GM19467 (cell line): ENCODE data around the gene PLA2G15.

ENCODE experiments used
- ATAC-seq: cut with Tn5 transposase; IDR thresholded peaks from one replicate; pipeline ENCODE4 v1.9.1; 2021; ENCODE audit warnings: mild to moderate bottlenecking, moderate library complexity; ENCODE audit not compliant: unreplicated experiment

PLA2G15 gene

GRCh38 chr16:68232335-68232734 is 12.8 kb upstream of the PLA2G15 start:
- no peak for ATAC-seq

GRCh38 chr16:68233085-68233834 is 11.9 kb upstream of the PLA2G15 start:
- no peak for ATAC-seq

- no peak for ATAC-seq
Observed at GRCh38 chr16:68233835-68234187, 11.4 kb upstream of the PLA2G15 start.

DNA sequence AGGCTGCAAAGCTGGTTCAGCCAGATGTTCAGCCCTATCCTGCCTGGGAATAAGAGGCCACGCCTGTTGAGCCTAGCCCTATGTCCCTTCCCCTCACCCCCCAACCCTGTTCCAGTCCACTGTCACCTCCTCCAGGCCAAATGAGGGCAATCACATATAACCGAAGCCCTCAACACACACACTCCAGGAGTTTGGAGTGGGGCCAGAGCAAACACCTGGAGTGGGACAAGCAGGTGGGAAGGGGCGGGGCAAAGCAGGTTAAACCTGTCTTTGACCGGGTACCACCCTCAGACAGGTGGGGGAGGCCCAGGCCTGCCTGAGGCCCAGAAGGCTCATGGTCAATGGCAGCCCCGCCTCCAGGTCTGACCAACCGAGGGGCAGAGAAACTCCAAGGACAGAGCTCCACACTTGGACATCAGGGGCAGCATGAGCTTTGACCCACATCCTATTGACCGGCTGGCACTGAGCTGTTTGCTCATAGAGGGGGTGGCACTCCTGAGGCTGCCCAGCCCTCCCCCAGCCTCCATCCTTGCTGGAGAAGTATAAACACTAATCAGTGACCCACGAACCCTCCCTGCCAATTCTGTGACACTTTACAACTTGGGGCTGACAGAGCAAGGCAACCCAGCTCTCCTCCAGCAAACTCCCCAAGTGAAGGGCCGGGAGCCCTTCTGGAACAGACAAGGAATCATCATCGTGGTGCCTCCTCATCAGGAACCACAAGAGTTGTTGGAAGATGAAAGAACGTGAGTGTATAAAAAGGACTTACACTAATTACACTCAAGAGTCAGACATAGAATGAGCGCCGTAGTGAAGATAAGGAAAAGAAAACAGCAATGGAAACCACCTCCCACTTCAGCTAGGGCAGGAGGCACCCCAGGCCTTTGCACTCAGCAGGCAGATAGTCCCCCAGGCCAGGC is 10.7 kb upstream of the PLA2G15 start:
- no peak for ATAC-seq

DNA sequence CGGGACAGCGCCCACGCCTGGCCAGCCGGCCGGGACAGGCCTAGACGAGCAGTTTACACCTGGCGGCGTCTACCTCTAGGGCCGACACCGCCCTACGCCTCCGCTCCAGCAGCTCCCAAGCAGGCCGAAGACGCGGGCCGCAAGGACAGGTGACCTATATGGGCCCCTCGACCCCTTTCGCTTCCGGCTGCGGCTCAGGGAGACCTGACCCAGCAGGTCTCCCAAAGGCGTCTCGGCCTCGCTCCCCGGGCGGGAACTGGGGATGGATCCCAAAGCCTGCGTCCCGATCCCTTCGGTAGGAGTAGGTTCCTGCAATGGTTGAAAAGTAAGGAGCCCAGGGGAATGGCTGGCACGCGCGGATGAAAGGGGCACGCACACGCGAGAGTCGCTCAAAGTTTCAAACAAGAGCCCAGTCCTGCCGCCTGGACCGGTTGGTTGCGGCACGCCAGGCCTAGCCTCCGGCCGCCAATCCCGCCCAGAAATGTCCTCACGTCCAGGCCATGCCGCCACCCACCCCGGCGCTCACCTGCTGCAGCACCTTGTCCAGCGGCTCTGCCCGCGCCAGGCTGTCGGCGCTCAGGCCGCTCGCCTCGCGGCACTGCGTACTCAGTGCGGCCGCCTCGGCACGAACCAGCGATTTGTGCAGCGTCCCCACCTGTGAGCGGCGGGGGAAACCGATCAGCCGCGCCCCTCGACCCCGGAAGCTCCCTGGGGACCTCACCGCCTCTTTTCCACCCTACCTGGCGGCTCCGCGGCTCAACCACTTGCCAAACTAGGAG is 9.9 kb upstream of the PLA2G15 start:
- no peak for ATAC-seq

GRCh38 chr16:68235887-68236136 is 9.4 kb upstream of the PLA2G15 start, which contains the start of gene ESRP2:
TSS of gene ESRP2 (minus strand) at chr16:68236127. CDS start at chr16:68236045, 82 bp downstream.
- ATAC-seq: no peak

DNA sequence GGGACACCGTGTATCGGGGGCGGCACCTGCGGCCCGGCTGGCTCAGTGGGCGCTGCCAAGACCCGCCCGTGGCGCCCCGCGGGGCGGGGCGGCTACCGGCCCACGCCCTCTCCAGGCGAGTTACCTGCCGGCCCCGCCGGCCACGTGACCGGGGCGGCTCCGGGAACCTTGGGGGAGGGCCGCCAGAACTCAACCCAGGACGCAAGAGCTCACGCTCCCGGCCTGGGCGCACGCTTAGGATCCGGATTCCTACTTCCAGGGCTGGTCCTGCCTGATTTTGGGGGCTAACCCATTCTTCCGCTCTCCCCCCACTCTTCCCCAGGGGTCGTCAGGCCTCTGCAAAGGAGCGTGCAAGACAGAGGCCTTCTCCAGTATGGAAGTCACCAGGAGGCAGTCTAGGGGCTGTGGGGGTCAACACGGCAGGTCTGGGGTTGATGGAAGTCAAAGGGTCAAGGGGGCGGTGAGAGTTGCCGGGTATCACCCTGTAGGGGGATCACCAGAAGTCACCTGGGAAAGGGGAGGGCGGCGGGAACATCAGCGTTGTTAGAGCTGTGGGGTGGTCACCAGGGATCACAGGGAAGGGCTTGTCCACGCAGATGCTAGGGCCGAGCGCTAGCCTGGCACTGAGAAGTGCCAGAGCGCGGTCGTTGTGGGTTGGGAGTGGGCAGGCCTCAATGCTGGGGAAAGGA is 8.9 kb upstream of the PLA2G15 start:
- no peak for ATAC-seq

DNA sequence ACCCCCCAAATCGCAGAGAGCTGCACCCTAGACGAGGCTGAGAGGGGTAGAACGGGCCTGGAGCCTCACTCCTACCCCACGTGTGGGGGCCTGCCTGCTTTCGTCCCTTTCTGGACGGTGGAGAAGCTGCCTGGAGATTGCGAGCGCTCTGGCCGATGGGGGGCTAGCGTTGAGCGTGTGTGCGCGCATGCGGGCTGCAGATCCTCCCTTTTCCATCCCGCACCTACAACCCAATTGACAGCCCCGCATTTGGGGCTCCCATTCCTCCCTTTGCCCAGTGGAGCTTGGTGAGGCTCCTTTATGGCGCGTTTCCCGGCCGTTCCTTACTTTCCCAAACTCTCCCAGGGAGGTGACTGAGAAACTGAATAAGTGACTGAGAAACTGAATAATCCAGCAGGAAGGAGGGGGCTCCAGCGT is 8.3 kb upstream of the PLA2G15 start:
- ATAC-seq: no peak

- ATAC-seq: peak; percentile 80
Observed at GRCh38 chr16:68237243-68238028, 7.7 kb upstream of the PLA2G15 start.

DNA sequence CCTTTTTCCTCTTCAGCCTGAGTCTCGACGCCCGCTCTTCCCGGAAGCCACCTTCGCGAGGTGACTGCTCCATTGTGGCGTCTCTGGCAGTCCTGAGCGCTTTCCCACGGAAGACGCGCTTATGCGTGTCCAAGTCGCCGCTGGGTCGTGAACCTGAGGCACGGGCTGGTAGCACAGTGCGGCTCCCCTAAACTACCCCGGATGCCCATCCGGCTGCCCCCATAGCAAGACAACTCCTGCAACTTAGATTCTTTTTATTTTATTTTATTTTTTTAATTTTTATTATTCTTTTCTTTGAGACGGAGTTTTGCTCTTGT is 7.2 kb upstream of the PLA2G15 start:
- ATAC-seq: peak; percentile 24

DNA sequence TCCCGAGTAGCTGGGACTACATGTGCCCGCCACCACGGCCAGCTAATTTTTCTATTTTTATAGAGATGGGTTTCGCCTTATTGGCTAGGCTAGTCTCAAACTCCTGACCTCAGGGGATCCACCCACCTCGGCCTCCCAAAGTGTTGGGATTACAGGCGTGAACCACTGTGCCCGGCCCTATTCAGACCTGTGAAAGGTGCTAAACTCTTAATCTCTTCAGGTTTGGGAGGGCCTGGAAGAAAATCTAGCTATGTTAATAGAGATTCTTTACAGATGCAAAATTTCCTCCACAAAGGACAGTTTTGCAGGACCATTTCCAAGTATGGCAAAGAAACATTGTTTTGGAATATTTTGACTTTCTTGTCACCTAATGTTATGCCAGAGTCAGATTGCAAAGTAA is 3.1 kb upstream of the PLA2G15 start:
- no peak for ATAC-seq

GRCh38 chr16:68242926-68243858 is 2.0 kb upstream of the PLA2G15 start:
- no peak for ATAC-seq

GRCh38 chr16:68244481-68244902 is 681 bp upstream of the PLA2G15 start:
- no peak for ATAC-seq

DNA sequence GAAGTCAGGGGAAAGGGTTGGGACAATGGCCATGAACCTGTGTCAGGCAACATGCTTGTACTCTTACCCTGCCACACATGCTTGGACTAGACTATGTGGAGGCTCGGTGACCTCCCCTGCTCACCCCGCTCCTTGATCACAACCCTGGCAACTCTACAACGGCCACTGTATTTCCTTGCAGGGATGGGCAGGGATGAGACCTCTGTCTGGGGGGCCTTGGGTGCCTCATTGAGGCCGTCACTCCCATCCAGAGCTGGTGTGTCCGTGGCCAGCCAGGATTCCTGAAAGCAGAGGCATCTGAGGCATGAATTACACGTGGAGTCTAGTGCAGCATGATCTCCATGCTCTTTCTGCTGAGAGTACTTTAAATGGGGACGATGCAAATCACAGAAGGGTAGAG is 948 bp downstream of the PLA2G15 start:
- no peak for ATAC-seq

DNA sequence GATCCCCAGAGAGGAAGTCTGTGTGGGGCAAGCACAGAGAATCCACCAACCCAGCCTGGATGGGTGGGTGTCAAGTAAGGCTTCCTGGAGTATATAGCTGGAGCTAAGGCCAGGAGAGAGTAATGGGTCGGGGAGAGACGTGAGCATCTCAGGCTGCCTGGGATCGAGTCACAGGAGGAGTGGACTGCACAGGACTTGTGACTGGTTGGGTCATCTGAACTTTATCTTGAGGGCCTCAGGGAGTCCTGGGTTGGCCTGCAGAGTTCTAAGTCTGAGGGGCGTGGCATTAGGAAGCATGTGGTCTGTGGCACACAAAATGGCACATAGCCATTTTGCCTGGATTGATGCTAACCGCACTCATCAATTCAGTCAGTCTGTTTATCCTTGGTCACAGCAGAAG is 1.5 kb downstream of the PLA2G15 start:
- no peak for ATAC-seq

- ATAC-seq: no peak
Observed at GRCh38 chr16:68247400-68247799, 2.2 kb downstream of the PLA2G15 start.

GRCh38 chr16:68247932-68248331 is 2.8 kb downstream of the PLA2G15 start:
- no peak for ATAC-seq

DNA sequence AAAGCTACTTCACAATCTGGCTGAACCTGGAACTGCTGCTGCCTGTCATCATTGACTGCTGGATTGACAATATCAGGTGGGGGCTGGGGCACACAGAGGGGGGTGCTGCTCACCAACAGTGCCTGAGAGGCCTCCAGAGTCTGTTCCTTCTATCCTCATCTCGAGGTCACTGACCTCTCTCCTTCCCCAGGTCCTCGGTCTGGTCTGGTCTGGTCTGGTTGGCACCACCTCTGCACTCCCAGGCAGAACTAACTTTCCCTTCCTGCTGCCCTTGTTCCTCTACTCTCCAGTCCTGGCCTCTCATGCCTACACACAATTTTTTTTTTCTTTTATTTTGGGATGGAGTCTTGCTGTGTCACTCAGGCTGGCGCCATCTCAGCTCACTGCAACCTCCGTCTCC is 4.2 kb downstream of the PLA2G15 start:
- no peak for ATAC-seq

DNA sequence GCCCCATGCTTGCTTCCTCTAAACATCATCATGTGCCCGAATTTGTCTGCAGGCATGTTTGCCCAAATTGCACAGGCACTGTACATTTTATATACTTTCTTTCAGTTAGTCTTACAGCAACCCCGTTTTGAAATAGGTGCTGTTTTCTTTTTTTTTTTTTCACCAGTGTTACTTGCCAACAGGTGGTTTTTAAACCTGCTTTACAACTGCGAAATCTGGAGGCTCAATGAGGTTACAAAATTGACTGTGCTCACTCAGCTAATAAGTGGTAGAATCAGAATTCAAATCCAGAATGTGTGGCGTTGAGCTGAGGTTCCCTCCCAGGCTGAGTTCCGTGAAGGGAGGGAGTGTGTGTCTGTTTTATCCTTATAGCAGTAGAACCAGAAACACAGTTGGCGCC is 5.8 kb downstream of the PLA2G15 start:
- no peak for ATAC-seq
